Loucy (cell line): ENCODE results near the gene MED13L.

Source experiments
- CTCF ChIP-seq: fragments of 200-600 bp; sonication (generic); conservative IDR thresholded peaks from 2 replicates; pipeline ENCODE4 v1.5.1; 2014; ENCODE audit warnings: mild to moderate bottlenecking, antibody characterized with exemption, low read length
- EZH2phosphoT487 ChIP-seq: fragments of 200-600 bp; IDR thresholded peaks from 2 replicates; pipeline ENCODE4 v1.6.1; 2018; ENCODE audit warnings: antibody characterized with exemption, mild to moderate bottlenecking, moderate library complexity, borderline replicate concordance

DNA sequence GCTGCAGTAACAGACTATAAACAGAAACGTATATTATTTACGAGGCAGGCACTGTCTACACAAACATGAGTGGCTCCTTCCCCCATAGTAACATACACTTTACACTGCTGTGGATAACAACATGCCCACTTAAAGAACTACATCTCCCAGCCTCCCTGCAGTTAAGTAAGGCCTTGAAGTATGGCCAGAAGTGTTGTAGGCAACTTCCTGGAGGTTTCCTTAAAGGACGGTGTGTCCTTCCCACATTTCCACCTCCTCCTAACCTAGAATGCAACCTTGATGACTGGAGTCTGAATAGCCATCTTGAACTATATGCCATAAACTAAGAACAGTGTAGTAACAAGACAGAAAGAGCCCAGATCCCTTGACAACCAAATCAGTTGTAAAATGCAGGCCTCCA is 20.3 kb downstream of the MED13L start:
- TF ChIP-seq CTCF (no peak), EZH2phosphoT487 (no peak)
